Pons (tissue), 1 donor: ENCODE results near the gene TCERG1L.

ENCODE experiments used
- DNase-seq: peaks from one replicate; pipeline ENCODE4 v3.0.0-alpha.2; 2016; ENCODE audit warnings: low spot score

TCERG1L gene

DNA sequence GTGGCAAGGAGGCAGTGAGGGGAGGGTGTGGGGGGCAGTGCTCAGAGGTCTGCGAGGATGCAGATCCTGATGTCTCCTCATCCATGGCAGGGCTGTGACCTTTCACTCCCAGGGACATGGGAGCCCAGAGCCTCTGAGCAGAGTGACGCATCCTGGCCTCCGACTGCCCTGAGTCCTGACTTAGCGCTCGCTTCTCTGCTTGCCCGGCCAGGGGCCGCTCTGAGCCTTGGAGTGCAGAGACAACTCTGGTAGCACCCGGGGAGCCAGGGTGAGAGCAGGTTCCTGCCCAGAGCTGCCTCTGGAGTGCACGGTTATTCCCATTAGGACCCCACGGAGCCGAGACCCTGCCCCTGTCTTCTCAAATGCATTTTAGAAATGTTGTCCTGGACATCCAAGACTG, 188.0 kb downstream of the TCERG1L start:
- no peak for DNase-seq

DNA sequence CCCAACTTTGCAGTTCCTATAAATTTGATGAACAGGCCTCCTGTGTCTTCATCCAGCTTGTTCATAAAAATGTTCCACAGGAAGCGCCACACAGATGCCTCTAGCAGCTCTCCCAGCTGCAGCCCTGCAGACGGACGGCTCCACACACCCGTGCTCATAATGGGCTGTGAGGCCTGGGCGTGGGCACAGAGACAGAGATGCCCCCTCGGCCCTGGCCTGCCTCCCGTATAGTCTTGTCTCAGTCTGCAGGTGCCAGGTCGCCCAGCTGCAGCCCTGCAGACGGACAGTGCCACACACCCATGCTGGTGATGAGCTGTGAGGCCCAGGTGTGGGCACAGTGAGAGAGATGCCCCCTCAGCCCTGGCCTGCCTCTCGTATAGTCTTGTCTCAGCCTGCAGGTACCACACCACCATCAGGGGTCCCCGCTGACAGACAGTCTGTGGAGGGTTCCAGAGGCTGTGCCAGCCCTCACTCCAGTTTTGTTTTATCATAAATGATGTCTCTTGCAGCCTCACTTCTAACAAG, 189.9 kb downstream of the TCERG1L start:
- no peak for DNase-seq

DNA sequence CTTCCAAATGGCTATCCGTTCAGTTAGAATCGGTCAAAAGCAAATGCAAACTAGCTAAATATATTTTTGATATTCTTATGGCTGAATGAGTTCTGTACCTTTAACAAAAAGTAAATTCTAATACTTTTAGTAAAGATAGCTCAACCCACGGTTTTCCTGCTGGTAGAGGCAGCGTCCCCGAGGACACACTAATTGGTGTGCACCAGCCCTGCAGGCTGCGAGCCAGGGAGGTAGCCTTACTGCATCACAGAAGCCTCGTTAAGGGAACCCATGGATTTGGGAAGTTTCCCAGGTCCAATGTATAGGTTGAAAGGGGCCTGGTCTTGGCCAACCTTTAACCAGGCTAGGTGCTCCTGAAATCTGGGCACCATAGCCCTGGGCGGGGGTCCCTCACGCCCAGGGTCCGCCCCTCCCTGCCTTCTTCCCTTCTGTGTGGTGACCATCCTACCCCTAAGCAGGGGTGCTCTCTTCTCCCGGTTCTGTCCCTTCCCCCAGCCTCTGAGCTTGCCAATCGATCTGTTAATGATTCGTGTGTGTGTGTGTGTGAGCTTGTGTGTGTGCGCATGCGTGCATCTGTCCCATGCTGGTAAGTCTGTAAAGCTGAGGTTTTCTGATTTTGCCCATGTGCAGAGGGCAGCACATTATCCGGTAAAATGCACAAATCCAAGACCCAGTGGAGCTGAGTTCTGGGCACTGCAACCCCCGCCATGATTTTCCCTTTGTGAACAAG, 191.7 kb downstream of the TCERG1L start:
- DNase-seq: no peak

DNA sequence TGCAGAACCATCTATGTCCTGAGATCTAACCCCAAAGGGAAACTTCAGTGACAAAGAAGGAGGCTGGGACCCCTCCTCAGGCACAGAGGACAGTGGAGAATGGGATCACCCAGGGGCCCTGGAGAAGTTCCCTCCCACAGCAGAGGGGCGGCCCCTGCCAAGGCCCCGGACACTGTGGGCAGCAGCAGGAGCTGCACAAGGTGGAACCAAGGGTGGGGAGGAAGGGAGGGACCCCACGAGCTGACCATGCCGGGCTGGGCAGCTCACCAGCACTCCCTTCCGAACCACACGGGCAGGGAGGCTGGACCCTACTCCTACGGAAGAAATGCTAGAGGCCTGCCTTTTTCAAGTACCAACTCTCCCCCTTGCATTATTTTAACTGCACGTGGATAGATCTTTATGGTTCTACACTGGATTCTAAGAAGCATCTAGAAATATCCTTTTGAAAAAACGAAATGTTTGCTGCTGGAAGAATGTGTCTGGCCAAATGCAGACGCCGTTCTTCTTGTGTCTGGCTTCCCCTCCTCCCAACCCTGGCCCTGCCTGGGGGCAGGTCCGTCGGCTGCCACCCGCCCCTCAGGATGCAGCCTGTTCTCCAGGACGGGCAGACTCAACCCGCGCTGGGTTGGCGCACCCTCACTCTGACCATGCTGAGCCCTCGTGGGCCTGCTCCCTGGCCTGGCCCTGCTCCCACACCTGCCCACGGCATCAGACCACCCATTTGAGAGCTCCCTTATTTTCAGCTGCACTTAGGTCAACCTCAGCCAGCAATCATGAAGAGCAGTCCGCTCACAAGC, 193.9 kb downstream of the TCERG1L start:
- DNase-seq: no peak

DNA sequence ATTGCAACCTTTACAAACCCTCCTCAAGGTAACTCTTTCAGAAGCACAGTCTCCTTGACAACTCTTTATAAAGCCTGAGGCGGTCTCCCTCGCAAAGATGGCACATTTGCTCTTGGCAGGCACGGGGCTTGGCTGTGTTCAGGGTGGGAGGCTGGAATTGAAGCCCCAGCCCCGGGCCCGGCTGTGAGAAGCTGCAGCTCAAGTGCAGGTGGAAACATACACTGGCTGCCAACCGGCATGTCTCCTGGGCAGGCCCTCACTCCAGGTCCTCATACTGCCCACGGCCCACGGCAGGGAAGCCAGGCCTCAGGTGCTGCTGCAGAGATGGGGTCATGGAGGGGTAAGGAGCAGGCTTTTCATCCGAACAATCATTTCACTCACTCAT, 194.5 kb downstream of the TCERG1L start:
- DNase-seq: no peak

DNA sequence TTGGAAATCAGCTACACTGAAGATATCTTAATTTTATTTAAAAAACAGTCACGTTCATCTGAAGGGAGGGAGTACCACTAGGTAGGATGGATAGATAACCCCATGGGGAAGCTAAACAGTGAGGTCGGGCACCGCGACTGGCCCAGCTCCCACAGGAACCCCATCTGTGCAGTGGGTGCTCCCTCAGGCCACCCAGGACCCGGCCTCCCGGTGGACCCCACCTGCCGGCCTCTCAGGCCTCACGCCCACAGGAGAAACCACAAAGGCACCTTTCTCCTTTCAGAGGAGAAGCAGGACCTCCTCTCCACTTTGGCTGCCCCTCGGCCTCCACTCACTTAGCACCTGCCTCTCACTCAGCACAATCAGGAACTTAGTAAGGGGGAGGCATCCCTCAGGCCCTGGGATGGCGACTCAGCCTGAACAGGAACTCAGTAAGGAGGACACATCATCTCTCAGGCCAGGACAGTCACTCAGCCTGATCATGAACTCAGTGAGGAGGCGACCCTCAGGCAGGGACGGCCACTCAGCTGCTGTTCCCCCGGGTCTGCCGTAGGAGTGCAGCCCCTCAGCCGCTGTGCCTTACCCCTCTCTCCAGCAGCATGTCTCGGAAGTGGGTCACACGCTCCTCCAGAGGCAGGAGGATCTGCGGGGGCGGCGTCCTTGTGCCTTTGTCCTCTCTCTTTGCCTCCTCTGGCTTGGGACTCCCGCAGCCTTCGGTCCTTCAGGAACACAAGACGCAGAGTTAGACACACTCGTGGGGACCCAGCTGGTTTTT, 195.1 kb downstream of the TCERG1L start:
- no peak for DNase-seq

DNA sequence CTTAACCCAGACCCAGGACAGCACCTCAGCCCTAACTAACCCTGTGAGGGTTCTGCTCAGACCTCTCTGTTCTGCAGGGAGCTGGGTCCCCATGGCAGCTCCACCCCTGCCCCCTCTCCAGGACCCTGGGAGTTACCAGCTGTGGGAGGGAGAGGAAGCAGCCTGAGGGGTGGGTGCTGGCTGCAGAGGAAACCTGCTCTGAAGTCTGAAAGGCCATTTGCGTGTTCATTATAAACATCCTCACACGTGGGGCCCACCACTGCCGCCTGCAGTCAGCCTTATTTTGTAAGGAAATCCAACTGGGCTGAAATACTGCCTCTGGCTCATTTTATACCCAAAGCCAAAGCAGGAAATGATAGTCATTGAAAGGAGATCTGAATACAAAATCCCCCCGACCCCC, 195.7 kb downstream of the TCERG1L start:
- no peak for DNase-seq

DNA sequence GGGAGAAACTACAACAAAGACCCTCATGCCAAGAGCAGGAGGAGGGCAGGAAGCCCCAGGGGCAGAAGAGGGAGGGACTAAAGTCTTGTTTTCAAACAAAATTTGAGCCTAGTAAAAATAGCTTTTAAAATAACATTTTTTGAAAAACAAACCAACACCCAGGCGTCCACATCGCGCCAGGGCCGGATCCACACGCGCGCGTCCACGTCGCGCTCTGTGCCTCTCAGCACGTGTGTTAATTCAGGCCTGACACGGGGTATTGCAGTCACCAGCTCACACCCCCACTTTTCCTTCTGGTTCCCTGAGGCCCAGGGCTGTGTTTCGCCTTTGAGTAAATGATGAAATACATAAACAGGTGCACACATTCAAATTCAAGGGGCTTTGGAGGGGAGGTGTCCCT, 196.2 kb downstream of the TCERG1L start:
- no peak for DNase-seq

DNA sequence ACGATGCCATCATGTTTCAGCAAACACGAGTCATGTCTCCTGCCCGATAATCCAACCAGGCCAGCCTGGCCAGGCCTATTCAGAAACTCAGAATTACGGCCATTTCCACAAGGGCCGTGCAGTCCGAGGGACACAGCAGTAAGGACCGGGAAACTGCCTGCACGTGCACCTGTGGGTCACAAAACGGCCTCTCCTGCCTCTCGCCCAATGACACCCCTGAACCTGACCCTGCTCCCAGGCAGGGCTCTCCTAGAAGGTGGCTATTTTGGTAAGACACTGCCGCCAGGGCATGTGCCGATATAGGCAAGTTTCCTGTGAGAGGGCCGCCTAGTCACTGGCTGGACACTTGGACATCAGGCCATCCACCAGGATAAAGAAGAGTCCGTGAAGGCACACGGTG, 196.7 kb downstream of the TCERG1L start:
- no peak for DNase-seq

DNA sequence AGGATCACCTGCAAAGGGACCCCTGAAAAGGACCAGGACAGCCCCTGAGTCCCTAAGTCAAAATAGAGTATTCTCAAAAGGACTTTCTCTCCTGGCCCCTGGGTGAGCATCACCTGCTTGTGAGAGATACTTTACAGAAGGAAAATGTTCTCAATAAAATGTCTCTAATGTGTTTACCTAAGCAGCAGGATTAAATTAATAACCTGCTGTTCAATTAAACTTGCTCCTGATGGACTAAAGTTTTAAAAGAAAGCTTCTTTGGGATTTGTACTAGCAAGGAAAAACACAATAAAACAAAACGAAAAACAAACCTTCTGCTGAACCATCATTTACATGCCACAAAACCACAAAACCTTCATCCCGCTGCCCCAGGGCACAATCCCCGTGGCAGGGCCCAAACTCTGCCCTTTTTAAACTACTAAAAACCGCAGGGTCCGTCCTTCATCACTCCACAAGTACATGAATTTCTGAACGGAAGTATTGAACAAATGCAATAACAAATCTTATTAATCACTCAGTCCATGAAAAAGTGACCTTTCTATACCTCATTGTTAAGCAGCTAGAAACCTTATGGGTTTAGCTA, 197.7 kb downstream of the TCERG1L start:
- DNase-seq: no peak

DNA sequence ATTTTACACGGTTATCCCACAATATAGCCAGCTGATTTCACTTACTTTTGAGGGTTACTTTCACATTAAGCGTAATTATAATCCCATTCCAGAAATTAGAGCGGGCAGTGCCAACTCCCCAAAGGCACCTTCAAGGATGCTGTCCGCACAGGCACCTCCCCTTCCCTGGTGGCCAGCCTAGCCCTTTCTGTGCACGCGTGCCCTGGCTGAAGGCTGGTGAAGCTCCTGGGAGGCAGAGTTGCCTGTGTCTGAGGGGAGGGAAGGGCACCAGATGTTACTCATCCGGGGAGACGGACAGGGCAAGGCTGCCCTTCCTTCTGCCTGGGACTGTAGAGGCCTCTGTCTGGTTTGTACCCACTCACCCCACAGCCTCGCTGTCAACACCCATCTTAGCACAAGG, 198.4 kb downstream of the TCERG1L start:
- no peak for DNase-seq

DNA sequence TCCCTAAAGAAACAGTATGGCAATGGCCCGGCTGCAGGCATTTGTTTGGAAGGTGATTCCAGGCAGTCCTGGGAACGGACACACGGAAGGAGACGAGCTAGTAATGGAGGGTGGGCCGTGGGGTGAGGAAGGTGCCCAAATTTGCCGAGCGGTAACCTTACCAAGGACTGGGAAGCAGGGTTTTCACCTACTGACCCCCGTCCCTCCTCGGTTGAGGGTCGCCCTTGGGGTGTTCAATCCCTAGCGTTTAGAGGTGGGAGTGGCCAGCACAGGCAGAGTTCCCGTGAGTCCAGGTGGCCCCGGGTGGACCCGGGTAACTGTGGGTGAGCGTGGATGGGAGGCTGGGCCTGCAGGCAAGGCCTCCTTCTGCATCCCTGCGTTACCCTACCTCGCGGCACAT, 198.8 kb downstream of the TCERG1L start:
- DNase-seq: no peak

DNA sequence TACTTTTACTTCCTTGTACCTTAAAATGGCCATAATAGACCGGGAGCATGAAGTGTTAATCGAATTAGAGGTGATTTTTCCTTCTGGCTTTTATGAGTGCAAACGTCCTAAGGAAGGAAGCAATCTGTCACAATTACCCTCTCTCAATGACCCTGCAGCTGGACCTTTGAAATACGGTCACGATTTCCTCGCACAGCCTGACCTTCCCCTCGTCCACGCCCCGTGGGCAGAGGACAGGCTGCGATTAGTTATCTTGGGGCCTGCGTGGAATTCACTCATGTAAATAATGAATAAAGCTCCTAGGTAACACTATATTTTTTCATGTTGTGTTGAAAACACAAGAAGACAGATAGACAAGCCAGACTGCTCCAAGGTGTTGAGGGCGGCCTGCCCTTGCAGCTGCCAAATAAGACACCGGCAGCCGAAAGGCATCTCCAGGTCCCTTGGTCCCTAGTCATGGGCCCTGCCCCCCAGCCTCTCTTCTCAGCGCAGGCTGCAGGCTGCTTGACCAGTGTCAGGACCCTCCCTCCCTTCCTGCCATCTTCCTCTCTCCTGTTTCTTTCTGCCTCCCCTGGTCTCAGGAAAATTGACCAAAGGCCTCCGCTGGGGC, 199.9 kb downstream of the TCERG1L start:
- no peak for DNase-seq

DNA sequence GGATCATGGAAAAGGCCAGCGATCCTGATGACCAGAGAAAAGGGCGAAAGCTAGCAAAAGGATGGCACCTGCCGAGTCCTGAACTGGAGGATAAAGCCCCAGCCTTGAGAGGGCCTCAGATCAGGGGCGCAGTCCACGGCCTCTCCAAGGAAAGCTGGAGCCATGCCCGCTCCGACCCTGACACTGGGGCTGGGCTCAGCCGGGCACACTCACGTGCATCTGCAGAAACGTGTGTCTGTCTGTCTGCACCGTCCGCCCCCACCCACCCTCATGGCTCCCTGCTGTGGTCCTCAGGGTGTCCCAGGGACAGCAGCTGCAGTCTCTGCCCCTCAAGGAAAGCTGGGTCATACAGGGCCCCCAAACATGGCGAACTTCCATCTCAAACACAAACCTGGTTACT, 200.5 kb downstream of the TCERG1L start:
- DNase-seq: no peak

DNA sequence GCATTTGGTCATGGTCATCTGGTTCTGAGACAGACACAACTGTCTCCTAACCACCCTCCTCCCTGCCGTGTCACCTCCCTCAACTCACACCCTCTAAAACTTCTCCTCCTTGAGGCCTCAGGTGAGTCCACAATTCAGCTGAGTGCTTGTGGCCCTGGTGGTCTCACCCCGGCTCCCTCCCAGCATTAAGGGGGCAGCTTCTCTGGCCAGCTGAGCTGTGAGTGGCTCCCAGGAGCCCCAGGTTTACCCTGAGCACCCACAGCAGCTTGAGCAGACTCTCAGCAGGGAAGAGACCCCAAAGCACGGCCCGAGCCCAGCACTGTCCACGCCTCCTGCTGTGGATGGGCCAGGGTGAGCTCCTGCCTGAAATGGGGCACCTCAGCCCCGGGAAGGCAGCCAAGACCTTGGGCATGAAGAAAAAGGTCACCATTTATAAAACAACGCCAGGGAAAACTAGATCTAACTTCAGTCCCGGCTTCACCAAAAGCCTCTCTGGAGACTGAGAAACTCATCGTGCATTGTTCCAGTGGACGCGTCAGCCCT, 201.2 kb downstream of the TCERG1L start:
- DNase-seq: no peak

DNA sequence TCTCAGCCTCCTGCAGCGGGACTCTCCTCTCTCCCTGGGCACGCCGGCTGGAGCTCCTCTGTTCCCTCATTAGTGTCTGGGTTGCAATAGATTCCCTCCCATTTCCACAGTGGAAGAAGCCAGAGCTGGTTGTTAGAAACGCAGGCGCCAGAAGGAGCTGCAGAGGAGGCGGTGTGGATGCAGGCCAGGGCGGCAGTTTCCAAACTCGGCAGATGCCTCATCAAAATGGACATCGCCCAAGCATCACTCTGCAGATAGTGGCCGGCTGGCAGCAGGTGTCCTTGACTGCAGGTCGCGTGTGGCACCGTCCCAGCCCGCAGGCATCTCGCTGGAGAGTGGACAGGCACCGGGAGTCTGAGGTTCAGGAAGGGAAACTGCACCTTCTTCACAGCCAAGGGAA, 201.8 kb downstream of the TCERG1L start:
- no peak for DNase-seq

DNA sequence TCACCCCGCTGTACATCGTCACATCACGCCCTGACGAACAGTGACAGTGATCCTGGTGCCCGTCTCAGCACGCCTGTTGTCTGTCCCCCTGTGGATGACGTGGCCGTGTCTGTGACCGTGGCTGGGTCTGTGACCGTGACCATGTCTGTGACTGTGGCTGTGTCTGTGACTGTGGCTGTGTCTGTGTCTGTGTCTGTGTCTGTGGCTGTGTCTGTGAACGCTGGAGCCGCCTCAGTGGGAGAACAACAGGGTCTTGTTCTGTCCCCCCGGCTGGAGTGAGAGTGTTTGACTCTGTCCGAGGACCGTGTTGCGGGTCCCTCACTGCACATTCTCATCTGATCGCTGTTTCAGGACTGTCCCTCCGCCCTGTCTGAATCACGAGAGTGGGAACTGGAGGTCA, 202.2 kb downstream of the TCERG1L start:
- DNase-seq: no peak

DNA sequence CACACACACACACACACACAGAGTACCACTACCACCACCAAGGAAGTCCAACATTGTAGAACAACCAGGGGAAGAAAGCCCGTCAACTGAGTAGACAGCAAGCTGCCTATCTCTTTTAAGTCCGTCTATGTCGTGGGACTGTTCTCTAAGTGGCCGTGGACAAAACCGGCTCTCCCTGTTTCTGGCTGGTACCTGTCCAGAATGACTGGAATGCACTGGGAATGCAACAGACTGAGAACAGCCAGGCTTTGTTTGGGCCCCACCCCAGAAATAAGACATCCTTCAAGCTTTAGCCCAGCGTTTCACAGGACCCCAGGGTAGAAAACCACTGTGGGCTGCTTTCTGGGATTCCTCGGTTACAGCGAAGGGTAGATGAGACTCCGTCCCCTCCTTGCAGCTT, 203.6 kb downstream of the TCERG1L start:
- DNase-seq: no peak

DNA sequence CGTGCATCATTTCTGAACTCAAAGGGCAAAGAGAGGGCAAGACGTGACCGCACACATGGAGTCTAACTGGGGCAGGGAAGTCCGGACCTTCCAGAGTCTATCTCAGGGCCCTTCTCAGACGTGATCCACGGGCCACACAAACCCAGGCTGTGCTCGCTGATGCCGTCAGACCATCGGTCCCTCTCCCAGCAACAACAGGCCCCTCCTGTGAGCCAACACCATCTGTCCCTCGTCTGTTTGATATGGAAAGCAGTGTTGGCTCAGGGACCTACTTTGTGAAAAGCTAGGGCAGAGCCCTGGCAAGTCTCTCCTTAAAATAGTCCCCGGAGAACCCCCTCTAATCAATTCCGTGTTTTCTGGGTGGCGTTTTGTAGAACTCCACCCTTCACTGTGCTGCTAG, 208.8 kb downstream of the TCERG1L start:
- no peak for DNase-seq

DNA sequence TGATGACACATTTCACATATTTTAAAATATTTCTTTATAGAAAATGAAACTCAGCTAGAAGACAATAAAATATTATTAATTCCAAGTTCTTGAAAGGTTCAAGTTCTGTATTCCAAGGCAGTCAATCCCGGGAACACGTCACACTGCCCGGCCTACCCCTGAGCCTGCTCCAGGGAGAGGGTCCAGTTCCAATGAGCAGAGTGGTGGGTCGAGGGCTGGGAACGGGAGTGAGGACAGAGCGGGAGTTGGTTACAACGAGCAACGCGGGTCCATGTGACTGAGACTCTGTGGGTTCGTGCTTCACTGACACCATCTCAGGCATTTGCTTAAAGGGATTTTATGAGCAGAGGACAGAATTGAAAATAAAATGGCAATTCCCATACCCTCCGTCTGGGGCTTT, 209.4 kb downstream of the TCERG1L start:
- no peak for DNase-seq
